GM13976 (cell line): ENCODE results near the gene SLC1A3.
A peak's percentile ranks its signal among the peaks of the same experiment; 100 is the strongest.

Experiments
- DNase-seq: peaks from one replicate; pipeline ENCODE4 v3.0.0; 2012; ENCODE audit warnings: low spot score
- in situ Hi-C: fragments of 300-500 bp; cut with MboI; formaldehyde crosslinking; loops from one replicate; pipeline ENCODE4 v1.12.0; 2022; ENCODE audit warnings: low sequenced_read_pairs, mixed read lengths, inconsistent platforms; ENCODE audit not compliant: unreplicated experiment
- TF ChIP-seq, protein P1 (sequence below): IDR thresholded peaks from 2 replicates; pipeline ENCODE4 v1.5.1; 2012; ENCODE audit warnings: borderline replicate concordance, mild to moderate bottlenecking; ENCODE audit not compliant: insufficient read depth; ENCODE audit errors: extremely low read depth, missing control alignments, control extremely low read depth

The SLC1A3 gene

DNA sequence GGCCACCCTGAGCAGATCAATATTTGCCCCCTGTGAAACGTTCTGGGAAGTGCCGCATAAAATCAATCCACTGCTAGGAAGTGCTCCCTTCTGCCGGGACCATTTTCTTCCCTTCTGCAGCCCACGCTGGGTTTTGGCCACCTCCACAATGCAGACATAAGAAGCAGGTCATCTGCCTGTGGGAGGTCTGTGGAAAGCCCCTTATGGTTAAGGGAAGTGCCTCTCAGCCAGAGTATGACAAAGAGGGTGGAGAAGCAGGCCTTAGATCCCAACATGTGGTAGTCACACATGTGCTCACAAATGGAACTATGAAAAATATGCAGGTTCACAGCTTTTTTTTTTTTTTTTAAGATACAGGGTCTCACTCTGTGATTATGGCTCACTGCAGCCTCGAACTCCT is 82.8 kb downstream of the SLC1A3 start:
- TF ChIP-seq, protein P1, sequence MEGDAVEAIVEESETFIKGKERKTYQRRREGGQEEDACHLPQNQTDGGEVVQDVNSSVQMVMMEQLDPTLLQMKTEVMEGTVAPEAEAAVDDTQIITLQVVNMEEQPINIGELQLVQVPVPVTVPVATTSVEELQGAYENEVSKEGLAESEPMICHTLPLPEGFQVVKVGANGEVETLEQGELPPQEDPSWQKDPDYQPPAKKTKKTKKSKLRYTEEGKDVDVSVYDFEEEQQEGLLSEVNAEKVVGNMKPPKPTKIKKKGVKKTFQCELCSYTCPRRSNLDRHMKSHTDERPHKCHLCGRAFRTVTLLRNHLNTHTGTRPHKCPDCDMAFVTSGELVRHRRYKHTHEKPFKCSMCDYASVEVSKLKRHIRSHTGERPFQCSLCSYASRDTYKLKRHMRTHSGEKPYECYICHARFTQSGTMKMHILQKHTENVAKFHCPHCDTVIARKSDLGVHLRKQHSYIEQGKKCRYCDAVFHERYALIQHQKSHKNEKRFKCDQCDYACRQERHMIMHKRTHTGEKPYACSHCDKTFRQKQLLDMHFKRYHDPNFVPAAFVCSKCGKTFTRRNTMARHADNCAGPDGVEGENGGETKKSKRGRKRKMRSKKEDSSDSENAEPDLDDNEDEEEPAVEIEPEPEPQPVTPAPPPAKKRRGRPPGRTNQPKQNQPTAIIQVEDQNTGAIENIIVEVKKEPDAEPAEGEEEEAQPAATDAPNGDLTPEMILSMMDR: no peak
- DNase-seq: peak; percentile 65
- in situ Hi-C loops: no loop called here

GRCh38 chr5:36690041-36690961 is 83.9 kb downstream of the SLC1A3 start:
- TF ChIP-seq, protein P1: peak; percentile 86
- peak; percentile 87 for DNase-seq
- in situ Hi-C loops: loop anchor here (10.0 kb wide), 1 partner anchor 276 kb away; no protein-coding TSS in a partner anchor

DNA sequence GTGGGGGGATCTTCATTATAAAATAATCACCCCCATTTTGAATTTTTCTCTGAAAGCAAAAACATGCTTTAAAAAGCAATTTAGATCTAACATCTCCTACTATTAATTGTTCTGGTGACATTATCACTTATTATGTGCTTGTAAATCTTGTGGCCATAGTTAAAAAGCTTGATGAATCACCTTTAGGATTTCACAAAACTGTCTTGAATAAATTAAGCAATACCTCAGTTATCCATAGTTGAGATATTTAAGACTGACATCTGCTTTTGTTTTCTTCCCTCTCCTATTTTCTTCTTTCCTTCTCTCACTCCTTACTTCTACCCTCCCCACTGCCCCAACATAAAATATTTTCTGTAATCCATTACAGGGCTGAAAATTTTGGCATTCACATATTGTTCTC is 84.8 kb downstream of the SLC1A3 start:
- in situ Hi-C loops: loop anchor here (10.0 kb wide), 1 partner anchor 276 kb away; no protein-coding TSS in a partner anchor
- DNase-seq: no peak
- TF ChIP-seq, protein P1: no peak

- in situ Hi-C loops: loop anchor here (10.0 kb wide), 1 partner anchor 277 kb away; no protein-coding TSS in a partner anchor
- TF ChIP-seq, protein P1: no peak
Observed at GRCh38 chr5:36691696-36692371, 85.4 kb downstream of the SLC1A3 start.

GRCh38 chr5:36692791-36693763 is 86.7 kb downstream of the SLC1A3 start:
- in situ Hi-C loops: loop anchor here (10.0 kb wide), 1 partner anchor 278 kb away; no protein-coding TSS in a partner anchor
- TF ChIP-seq, protein P1: peak; percentile 85
- DNase-seq: peak; percentile 82

More at GRCh38 chr5:36691696-36692371, 85.4 kb downstream of the SLC1A3 start:
- DNase-seq: no peak
